GM18951 (cell line): ENCODE data around the gene RERE.

Source experiments
- POLR2A ChIP-seq: IDR thresholded peaks from 4 replicates; pipeline ENCODE4 v1.6.1; 2011; ENCODE audit warnings: mild to moderate bottlenecking; ENCODE audit not compliant: insufficient read length, insufficient read depth; ENCODE audit errors: extremely low read depth
- in situ Hi-C: fragments of 300-500 bp; cut with MboI; formaldehyde crosslinking; loops from one replicate; pipeline ENCODE4 v1.12.0; 2022; ENCODE audit warnings: low sequenced_read_pairs, mixed read lengths, inconsistent platforms; ENCODE audit not compliant: unreplicated experiment

The RERE gene

GRCh38 chr1:8379513-8380186 lies 437.8 kb downstream of the RERE start:
- TF ChIP-seq POLR2A = no peak
- in situ Hi-C loops = no loop called here

GRCh38 chr1:8378981-8379470 lies 438.4 kb downstream of the RERE start:
- TF ChIP-seq POLR2A = no peak
- in situ Hi-C loops = no loop called here

DNA sequence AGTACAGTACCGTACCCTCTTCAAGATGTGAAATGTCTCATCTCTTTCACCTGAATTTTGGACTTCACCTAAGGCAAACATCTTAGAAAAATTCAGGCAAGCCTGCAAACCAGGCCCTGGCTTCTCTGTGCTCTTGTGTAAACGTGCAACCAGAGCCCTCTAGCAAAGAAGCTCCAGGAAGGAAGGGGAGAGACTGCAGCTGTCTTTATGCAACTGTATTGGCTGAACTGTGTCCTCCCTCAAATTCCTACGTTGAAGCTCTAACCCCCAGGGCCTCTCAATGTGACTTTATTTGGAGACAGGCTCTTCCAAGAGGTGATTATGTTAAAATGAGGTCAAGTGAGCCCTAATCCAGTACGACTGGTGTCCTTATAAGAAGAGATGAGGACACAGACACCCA lies 439.3 kb downstream of the RERE start:
- in situ Hi-C loops = no loop called here
- no peak for TF ChIP-seq POLR2A

GRCh38 chr1:8377271-8377981 lies 440.0 kb downstream of the RERE start:
- in situ Hi-C loops = no loop called here
- TF ChIP-seq POLR2A = no peak

DNA sequence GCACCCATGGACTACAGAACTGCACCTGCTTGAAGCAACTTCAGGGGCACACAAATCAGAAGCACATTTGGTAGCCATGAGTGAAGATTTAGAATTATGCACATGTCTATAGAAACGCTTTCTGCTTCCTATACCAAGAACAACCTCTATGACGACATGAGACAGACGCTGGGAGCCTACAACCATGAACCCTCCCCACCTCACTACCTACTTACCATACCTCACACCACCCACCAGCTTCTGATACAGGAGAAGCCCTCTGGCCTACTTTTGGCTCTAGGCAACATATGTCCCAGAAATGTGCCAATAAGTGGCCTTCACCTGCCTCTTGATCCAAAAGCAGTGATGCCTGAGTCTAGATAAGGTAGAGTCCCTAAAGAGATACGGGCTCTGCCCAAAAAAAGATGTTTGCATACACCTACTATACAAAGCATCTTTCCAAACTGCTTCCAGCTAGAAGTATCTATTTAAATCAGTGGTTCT lies 441.0 kb downstream of the RERE start:
- no peak for TF ChIP-seq POLR2A
- in situ Hi-C loops = no loop called here

GRCh38 chr1:8374812-8375211 lies 442.6 kb downstream of the RERE start:
- in situ Hi-C loops = no loop called here
- no peak for TF ChIP-seq POLR2A

- no peak for TF ChIP-seq POLR2A
- in situ Hi-C loops = no loop called here
These were observed 443.1 kb downstream of the RERE start for GRCh38 chr1:8374356-8374755.

GRCh38 chr1:8373581-8374241 lies 443.7 kb downstream of the RERE start:
- no peak for TF ChIP-seq POLR2A
- in situ Hi-C loops = no loop called here

DNA sequence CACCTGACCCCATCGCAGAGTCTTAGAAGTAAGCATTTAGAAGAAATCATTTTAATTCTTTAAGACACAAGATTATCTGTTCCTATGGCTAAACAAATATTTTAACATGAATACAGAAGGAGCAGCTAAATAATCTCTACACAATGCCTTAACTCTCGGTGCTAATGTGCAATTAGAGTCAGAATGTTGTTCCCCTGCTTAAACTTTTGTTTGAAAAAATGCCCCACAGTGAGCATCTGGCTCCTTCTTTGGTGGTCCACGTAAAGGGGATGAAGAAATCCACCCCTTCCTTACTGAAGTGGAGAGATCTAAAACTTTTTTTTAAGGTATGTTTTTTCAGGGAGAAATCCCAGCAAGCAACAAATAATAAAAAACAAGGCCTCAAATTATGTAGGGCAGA lies 444.3 kb downstream of the RERE start:
- TF ChIP-seq POLR2A = no peak
- in situ Hi-C loops = no loop called here

DNA sequence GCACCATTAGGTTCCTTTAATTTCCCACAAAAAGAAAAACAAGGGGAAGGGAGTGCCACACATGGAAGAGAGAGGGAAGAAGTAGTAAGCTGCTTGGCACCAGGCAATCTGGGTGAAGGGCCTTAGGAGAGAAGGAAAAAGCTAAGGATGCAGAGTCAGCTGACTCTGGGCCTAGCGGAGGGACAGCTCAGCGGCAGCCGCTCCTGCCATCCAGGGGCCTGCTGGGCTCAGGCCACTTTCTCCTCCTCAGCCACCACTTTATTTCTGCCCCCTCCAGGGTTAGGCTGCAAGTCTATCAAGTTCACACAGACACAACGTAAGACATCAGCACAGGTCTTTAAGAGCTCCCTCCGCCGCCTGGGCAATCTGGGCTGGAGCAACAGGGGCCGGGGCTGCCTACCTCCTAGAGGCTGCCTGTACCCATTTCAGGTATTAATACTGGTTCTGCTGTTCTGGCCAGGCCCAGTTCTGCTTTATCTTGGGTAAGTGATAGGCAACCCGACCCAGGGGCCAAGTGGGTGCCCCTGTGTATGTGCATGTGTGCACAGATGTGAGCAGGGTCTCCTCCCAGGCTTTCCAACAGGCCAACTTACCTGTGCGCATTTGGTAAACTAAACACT lies 446.0 kb downstream of the RERE start:
- no peak for TF ChIP-seq POLR2A
- in situ Hi-C loops = no loop called here

- no peak for TF ChIP-seq POLR2A
- in situ Hi-C loops = no loop called here
These were observed 446.5 kb downstream of the RERE start for GRCh38 chr1:8370905-8371315.

DNA sequence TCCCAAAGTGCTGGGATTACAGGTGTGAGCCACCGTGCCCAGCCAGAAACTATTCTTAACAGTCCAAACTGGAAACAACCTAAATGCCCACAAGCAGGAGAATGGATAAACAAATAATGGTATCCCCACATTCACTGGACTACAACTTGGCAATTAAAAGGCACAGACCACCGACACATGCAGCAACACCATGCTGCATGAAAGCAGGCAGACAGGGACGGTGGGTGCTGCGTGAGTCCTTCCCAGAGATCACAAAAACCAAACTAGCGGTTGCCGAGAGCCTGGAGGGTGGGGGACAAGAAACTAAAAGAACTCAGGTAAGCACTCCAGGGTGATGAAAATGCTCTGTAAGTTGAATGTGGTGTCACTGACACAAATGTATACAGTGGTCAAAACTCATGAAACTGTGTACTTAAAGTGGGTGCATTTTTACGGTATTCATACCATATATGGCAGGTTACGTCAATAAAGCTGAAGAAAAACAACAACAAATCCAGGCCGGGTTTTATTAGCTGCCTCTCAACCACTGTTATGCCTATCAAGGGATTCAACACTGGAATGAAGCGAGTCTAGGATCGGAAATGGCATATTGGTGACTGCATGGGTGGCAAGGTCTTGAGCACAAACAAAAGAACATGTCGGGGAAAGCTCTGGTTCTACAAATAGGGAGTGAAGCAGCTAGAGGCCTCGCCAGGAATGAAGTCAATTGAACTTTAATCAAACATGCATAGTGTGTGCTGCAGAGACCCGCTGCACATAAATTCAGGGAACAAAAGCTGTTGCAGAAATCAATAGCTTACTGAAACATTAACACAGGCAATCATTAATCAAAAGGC lies 447.2 kb downstream of the RERE start:
- in situ Hi-C loops = no loop called here
- no peak for TF ChIP-seq POLR2A
